Nephron progenitor cell (in vitro differentiated cells): ENCODE data around the gene DOP1B.
A peak's percentile ranks its signal among the peaks of the same experiment; 100 is the strongest.

ENCODE experiments used
- DNase-seq: peaks from one replicate; pipeline ENCODE4 v3.0.0; 2021
- H3K27ac Mint-ChIP-seq: 2 replicates; pipeline ENCODE4 v1.8.0; 2021; ENCODE audit warnings: mild to moderate bottlenecking, moderate library complexity, mixed read lengths
- H3K27me3 Mint-ChIP-seq: 2 replicates; pipeline ENCODE4 v1.8.0; 2021; ENCODE audit warnings: mild to moderate bottlenecking, low read depth, mixed read lengths; ENCODE audit not compliant: poor library complexity
- H3K36me3 Mint-ChIP-seq: 2 replicates; pipeline ENCODE4 v1.8.0; 2021; ENCODE audit warnings: low read depth, mixed read lengths
- H3K4me1 Mint-ChIP-seq: 2 replicates; pipeline ENCODE4 v1.8.0; 2021; ENCODE audit warnings: mixed read lengths
- H3K4me3 Mint-ChIP-seq: 2 replicates; pipeline ENCODE4 v1.8.0; 2021; ENCODE audit warnings: mild to moderate bottlenecking, moderate library complexity, mixed read lengths
- H3K9me3 Mint-ChIP-seq: 2 replicates; pipeline ENCODE4 v1.8.0; 2021; ENCODE audit warnings: mild to moderate bottlenecking, moderate library complexity, mixed read lengths
- CTCF ChIP-seq: fragments of 200-600 bp; sonication (generic); IDR thresholded peaks from 2 replicates; pipeline ENCODE4 v1.5.0; 2021; ENCODE audit warnings: antibody characterized with exemption

Gene DOP1B

GRCh38 chr21:36188081-36188681, 31.6 kb downstream of the DOP1B start:
- no peak for DNase-seq
- Mint-ChIP-seq H3K4me1 (peaks cover 44% of the 10 kb centered on the region), H3K4me3 (no peak overlapping the region), H3K36me3 (no peaks in the 10 kb centered on the region), H3K9me3 (no peaks in the 10 kb centered on the region), H3K27ac (no peak overlapping the region), H3K27me3 (peaks cover under 1% of the 10 kb centered on the region)
- TF ChIP-seq CTCF: no peak

GRCh38 chr21:36188937-36189336, 32.3 kb downstream of the DOP1B start:
- Mint-ChIP-seq H3K36me3 (no peaks in the 10 kb centered on the region), H3K27ac (no peak overlapping the region), H3K9me3 (no peaks in the 10 kb centered on the region), H3K4me3 (no peak overlapping the region), H3K27me3 (no peaks in the 10 kb centered on the region), H3K4me1 (peaks cover 46% of the 10 kb centered on the region)
- TF ChIP-seq CTCF: no peak
- DNase-seq: no peak

- Mint-ChIP-seq H3K4me1 (peaks cover 38% of the 10 kb centered on the region), H3K27ac (peak overlapping the region; percentile 55), H3K9me3 (no peaks in the 10 kb centered on the region), H3K4me3 (no peak overlapping the region), H3K36me3 (no peaks in the 10 kb centered on the region), H3K27me3 (no peaks in the 10 kb centered on the region)
- TF ChIP-seq CTCF: no peak
- DNase-seq: no peak
Measured at GRCh38 chr21:36190736-36191135, 34.1 kb downstream of the DOP1B start.

- no peak overlapping the region for H3K4me3 Mint-ChIP-seq
- no peaks in the 10 kb centered on the region for H3K36me3 Mint-ChIP-seq
- no peaks in the 10 kb centered on the region for H3K9me3 Mint-ChIP-seq
- no peak for DNase-seq
- H3K27me3 Mint-ChIP-seq: no peaks in the 10 kb centered on the region
- no peak for TF ChIP-seq CTCF
- H3K4me1 Mint-ChIP-seq: peaks cover 24% of the 10 kb centered on the region
- no peak overlapping the region for H3K27ac Mint-ChIP-seq
Measured at GRCh38 chr21:36193200-36193599, 36.6 kb downstream of the DOP1B start.

- Mint-ChIP-seq H3K27ac (no peak overlapping the region), H3K4me3 (no peak overlapping the region), H3K9me3 (no peaks in the 10 kb centered on the region), H3K4me1 (peaks cover 24% of the 10 kb centered on the region), H3K27me3 (no peaks in the 10 kb centered on the region), H3K36me3 (no peaks in the 10 kb centered on the region)
- DNase-seq: no peak
- TF ChIP-seq CTCF: no peak
Measured at GRCh38 chr21:36194024-36194423, 37.4 kb downstream of the DOP1B start.

GRCh38 chr21:36195613-36196012, 39.0 kb downstream of the DOP1B start:
- TF ChIP-seq CTCF: no peak
- no peak for DNase-seq
- no peak overlapping the region for H3K27ac Mint-ChIP-seq
- H3K4me3 Mint-ChIP-seq: no peak overlapping the region
- no peaks in the 10 kb centered on the region for H3K27me3 Mint-ChIP-seq
- peaks cover 25% of the 10 kb centered on the region for H3K4me1 Mint-ChIP-seq
- H3K36me3 Mint-ChIP-seq: no peaks in the 10 kb centered on the region
- no peaks in the 10 kb centered on the region for H3K9me3 Mint-ChIP-seq
